ENCODE results near the gene WDR89.
"Not testable (repeated sequence)": the region's sequence is repeated elsewhere in the genome, so short reads cannot be mapped to it uniquely, and the experiment has no call there.

Gene WDR89

DNA sequence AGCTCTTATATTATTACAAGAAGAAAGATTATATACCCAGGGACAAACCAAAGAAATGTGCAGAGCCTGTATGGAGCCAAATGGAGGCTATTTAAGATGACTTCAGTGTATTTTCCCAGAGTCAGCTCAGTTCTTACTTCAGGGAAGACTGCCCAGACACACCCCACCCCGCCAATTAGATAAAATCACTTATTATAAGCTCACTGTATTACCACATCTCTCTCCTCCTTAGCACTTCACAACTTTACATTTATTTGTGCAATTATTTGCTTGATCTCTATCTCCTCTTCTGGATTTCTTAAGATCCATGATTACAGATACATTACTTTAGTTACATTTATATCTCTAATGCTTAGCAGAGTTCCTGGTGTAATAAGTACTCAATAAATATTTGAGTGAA is 24.7 kb upstream of the WDR89 start:
- Histone ChIP-seq H3K27ac (ENCODE audit: insufficient read depth in 1 of 2, low read depth in 1 of 2, low read length in 2 of 2, poor library complexity in 1 of 2, severe bottlenecking in 2 of 2) (no peak overlapping the region), H3K4me1 (ENCODE audit: control extremely low read depth in 1 of 4, control insufficient read depth in 4 of 4, insufficient read depth in 4 of 4, low read length in 3 of 4) (no peaks in the 10 kb centered on the region), H3K9me3 (ENCODE audit: control extremely low read depth in 1 of 5, control insufficient read depth in 4 of 5, insufficient read depth in 2 of 5, low read depth in 1 of 5, low read length in 4 of 5) (no peaks in the 10 kb centered on the region), H3K4me3 (ENCODE audit: control insufficient read depth in 1 of 7, extremely low read depth in 1 of 7, insufficient read depth in 4 of 7, low read depth in 2 of 7, low read length in 6 of 7) (no peak overlapping the region), H3K36me3 (ENCODE audit: control insufficient read depth in 4 of 4, insufficient read depth in 4 of 4, low read length in 3 of 4) (no peaks in the 10 kb centered on the region), H3K27me3 (replicated peaks in 2 of 5; ENCODE audit: control insufficient read depth in 4 of 5, insufficient read depth in 5 of 5, low read length in 4 of 5) (no peaks in the 10 kb centered on the region)
- POLR2A ChIA-PET, result no interaction called here
- WGBS (ENCODE audit: insufficient coverage), result no CpG with 5 or more reads among the region's 1 CpG
- no peak for DNase-seq
- CTCF ChIA-PET, result interaction anchor here (0.8 kb wide), 1 partner anchor 26 kb away, joined by 3 read pairs; no protein-coding TSS in a partner anchor

DNA sequence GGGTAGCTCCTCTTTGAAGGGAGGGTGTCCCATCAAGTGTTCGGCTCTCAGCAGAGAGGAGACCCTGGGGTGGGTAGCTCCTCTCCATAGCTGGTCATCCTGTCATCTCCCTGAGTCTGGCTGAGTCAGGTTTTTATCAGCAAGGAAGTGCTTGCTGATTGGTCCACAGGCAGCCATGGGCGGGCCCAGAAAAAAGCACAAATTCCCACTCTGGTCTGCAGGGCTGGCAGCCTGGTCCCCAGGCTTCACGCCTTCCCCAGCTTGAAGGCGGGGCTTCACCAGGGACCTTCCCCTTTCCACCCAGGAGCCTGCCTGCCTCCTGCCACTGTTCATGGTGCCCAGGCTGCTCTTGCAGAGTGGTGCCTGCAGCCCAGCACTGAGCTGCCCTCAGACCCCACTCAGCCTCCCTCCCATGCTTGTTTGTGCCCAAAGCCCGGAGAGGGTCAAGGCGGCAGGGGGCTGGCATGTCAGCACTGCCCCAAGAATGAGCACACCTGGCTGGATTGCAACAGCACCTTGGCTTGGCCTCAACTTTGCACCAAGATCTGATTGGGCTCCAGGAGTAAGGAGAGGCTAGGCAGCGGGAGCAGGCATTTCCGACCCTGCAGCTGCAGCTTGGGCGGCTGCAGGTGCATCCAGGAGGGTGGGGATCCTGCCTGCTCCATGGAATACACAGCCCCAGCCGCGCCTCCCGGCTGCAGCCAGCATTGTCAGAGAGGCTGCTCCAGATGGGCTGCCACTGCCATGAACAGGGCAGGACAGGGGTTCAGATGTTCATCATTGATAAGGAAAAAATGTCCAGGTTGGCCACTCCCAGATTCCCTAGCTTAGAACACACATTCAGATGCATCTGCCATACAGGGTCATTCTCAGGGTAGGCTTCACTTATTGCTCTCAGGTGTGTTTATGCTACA is 22.0 kb upstream of the WDR89 start:
- 97% methylated on average over 12 of the region's 12 CpGs for WGBS (ENCODE audit: insufficient coverage)
- ChIA-PET POLR2A (interaction anchor here (0.7 kb wide), 1 partner anchor 62 kb away, joined by 3 read pairs; no protein-coding TSS in a partner anchor), CTCF (interaction anchor here (1.1 to 1.3 kb wide), 2 partner anchors 12 to 30 kb away, joined by 3 to 4 read pairs; no protein-coding TSS in a partner anchor)
- Histone ChIP-seq H3K27me3 (replicated peaks in 2 of 5; ENCODE audit: control insufficient read depth in 4 of 5, insufficient read depth in 5 of 5, low read length in 4 of 5) (no peaks in the 10 kb centered on the region), H3K4me3 (ENCODE audit: control insufficient read depth in 1 of 7, extremely low read depth in 1 of 7, insufficient read depth in 4 of 7, low read depth in 2 of 7, low read length in 6 of 7) (no peak overlapping the region), H3K27ac (ENCODE audit: insufficient read depth in 1 of 2, low read depth in 1 of 2, low read length in 2 of 2, poor library complexity in 1 of 2, severe bottlenecking in 2 of 2) (no peak overlapping the region), H3K4me1 (ENCODE audit: control extremely low read depth in 1 of 4, control insufficient read depth in 4 of 4, insufficient read depth in 4 of 4, low read length in 3 of 4) (no peaks in the 10 kb centered on the region), H3K9me3 (ENCODE audit: control extremely low read depth in 1 of 5, control insufficient read depth in 4 of 5, insufficient read depth in 2 of 5, low read depth in 1 of 5, low read length in 4 of 5) (no peaks in the 10 kb centered on the region), H3K36me3 (ENCODE audit: control insufficient read depth in 4 of 4, insufficient read depth in 4 of 4, low read length in 3 of 4) (peaks cover 0 to 2% (median 0%) of the 10 kb centered on the region in 4 experiments)
- no peak for DNase-seq

DNA sequence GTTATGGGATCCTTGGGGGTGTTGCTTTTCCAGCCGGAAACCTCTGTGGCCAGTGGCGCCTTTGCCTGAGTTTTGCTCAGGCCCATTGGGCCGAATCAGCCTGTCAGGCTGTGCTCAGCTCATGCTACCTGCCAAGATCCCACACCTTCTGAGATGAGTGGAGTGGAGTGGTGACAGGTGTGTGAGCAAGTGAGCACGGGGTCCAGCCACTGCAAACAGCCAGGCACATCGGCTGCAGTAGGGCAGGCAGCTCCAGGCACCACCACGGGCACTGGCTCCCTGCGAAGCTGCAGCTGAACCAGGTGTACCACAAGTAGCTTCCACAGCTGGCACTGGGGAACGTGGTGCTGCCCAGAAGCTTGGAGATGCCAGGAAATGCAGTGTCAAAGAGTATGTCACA is 21.1 kb upstream of the WDR89 start:
- no peak overlapping the region for H3K4me3 ChIP-seq (ENCODE audit: control insufficient read depth in 1 of 7, extremely low read depth in 1 of 7, insufficient read depth in 4 of 7, low read depth in 2 of 7, low read length in 6 of 7)
- no peak for DNase-seq
- CTCF ChIA-PET, result no interaction called here

DNA sequence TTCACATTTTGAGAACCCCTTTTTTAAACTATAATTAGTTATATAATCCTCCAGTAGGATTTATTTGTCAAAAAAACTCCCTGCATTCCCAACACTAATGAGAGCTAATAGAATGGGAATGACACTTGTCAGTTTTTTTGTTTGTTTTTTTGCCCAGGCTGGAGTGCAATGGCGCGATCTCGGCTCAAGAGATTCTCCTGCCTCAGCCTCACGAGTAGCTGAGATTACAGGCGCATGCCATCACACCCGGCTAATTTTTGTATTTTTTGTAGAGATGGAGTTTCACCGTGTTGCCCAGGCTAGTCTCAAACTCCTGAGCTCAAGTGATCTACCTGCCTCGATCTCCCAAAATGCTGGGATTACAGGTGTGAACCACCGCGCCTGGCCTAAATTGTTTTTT is 20.2 kb upstream of the WDR89 start:
- H3K36me3 ChIP-seq (ENCODE audit: control insufficient read depth in 4 of 4, insufficient read depth in 4 of 4, low read length in 3 of 4); H3K4me3 ChIP-seq (ENCODE audit: control insufficient read depth in 1 of 7, extremely low read depth in 1 of 7, insufficient read depth in 4 of 7, low read depth in 2 of 7, low read length in 6 of 7); H3K27ac ChIP-seq (ENCODE audit: insufficient read depth in 1 of 2, low read depth in 1 of 2, low read length in 2 of 2, poor library complexity in 1 of 2, severe bottlenecking in 2 of 2); H3K4me1 ChIP-seq (ENCODE audit: control extremely low read depth in 1 of 4, control insufficient read depth in 4 of 4, insufficient read depth in 4 of 4, low read length in 3 of 4); H3K9me3 ChIP-seq (ENCODE audit: control extremely low read depth in 1 of 5, control insufficient read depth in 4 of 5, insufficient read depth in 2 of 5, low read depth in 1 of 5, low read length in 4 of 5); POLR2A ChIA-PET; H3K27me3 ChIP-seq (replicated peaks in 2 of 5; ENCODE audit: control insufficient read depth in 4 of 5, insufficient read depth in 5 of 5, low read length in 4 of 5); DNase-seq: not testable (repeated sequence)
- CTCF ChIA-PET, result interaction anchor here (0.8 kb wide), 1 partner anchor 17 kb away, joined by 3 read pairs; no protein-coding TSS in a partner anchor
- WGBS (ENCODE audit: insufficient coverage), result 98% methylated on average over 8 of the region's 10 CpGs

More for the DNA sequence above, 21.1 kb upstream of the WDR89 start:
- H3K9me3 ChIP-seq (ENCODE audit: control extremely low read depth in 1 of 5, control insufficient read depth in 4 of 5, insufficient read depth in 2 of 5, low read depth in 1 of 5, low read length in 4 of 5), result no peaks in the 10 kb centered on the region
- POLR2A ChIA-PET, result interaction anchor here (0.7 kb wide), 1 partner anchor 63 kb away, joined by 3 read pairs; no protein-coding TSS in a partner anchor
- H3K27me3 ChIP-seq (replicated peaks in 2 of 5; ENCODE audit: control insufficient read depth in 4 of 5, insufficient read depth in 5 of 5, low read length in 4 of 5), result no peaks in the 10 kb centered on the region
- no peak overlapping the region for H3K27ac ChIP-seq (ENCODE audit: insufficient read depth in 1 of 2, low read depth in 1 of 2, low read length in 2 of 2, poor library complexity in 1 of 2, severe bottlenecking in 2 of 2)
- WGBS (ENCODE audit: insufficient coverage), result 99% methylated on average over 6 of the region's 8 CpGs
- H3K36me3 ChIP-seq (ENCODE audit: control insufficient read depth in 4 of 4, insufficient read depth in 4 of 4, low read length in 3 of 4), result peaks cover 0 to 2% (median 0%) of the 10 kb centered on the region in 4 experiments
- no peaks in the 10 kb centered on the region for H3K4me1 ChIP-seq (ENCODE audit: control extremely low read depth in 1 of 4, control insufficient read depth in 4 of 4, insufficient read depth in 4 of 4, low read length in 3 of 4)

DNA sequence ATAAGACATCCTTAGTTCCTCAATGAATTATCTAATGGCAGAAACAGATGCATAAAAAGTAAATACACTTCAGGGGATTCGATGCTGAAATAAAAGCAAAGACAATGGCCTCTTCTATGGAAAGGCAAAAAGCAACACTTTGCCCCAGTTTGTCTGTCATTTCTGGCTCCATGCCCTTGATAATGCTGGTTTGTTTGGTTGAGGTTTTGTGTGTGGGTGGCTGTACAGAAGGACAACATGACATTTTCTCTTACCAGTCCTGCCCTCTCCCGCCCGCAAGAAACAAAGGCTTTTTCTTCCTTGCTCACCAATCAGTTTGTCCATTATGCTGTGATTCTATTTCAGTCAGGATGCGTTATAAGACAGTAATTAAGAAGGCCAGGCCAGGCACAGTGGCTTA is 18.1 kb upstream of the WDR89 start:
- no peak for DNase-seq
- POLR2A ChIA-PET, result no interaction called here
- CTCF ChIA-PET, result no interaction called here
- 100% methylated on average over 2 of the region's 4 CpGs for WGBS (ENCODE audit: insufficient coverage)
- Histone ChIP-seq H3K9me3 (ENCODE audit: control extremely low read depth in 1 of 5, control insufficient read depth in 4 of 5, insufficient read depth in 2 of 5, low read depth in 1 of 5, low read length in 4 of 5) (no peaks in the 10 kb centered on the region), H3K4me1 (ENCODE audit: control extremely low read depth in 1 of 4, control insufficient read depth in 4 of 4, insufficient read depth in 4 of 4, low read length in 3 of 4) (peaks cover 0 to 7% (median 0%) of the 10 kb centered on the region in 4 experiments), H3K4me3 (ENCODE audit: control insufficient read depth in 1 of 7, extremely low read depth in 1 of 7, insufficient read depth in 4 of 7, low read depth in 2 of 7, low read length in 6 of 7) (no peak overlapping the region), H3K36me3 (ENCODE audit: control insufficient read depth in 4 of 4, insufficient read depth in 4 of 4, low read length in 3 of 4) (peaks cover 0 to 2% (median 0%) of the 10 kb centered on the region in 4 experiments), H3K27me3 (replicated peaks in 2 of 5; ENCODE audit: control insufficient read depth in 4 of 5, insufficient read depth in 5 of 5, low read length in 4 of 5) (no peaks in the 10 kb centered on the region), H3K27ac (ENCODE audit: insufficient read depth in 1 of 2, low read depth in 1 of 2, low read length in 2 of 2, poor library complexity in 1 of 2, severe bottlenecking in 2 of 2) (no peak overlapping the region)

DNA sequence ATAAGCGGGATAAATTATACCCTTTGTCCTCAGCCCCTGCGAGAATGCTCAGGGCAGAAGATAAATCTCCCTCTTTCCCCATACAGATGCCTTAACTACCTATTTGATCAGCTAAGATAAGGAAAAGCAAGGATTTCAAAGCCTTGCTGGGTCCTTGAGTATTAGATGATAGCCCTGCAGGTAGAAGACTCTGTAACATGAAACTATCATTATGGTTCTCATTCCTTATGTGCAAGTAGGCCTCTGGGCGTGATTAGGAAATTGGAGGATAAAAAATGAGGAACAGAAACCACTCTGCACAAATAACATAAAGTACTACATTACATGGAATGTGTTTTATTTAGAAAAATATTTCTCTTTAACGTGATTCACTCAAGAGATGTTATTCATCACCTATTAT is 14.5 kb upstream of the WDR89 start:
- Histone ChIP-seq H3K9me3 (ENCODE audit: control extremely low read depth in 1 of 5, control insufficient read depth in 4 of 5, insufficient read depth in 2 of 5, low read depth in 1 of 5, low read length in 4 of 5) (no peaks in the 10 kb centered on the region), H3K4me1 (ENCODE audit: control extremely low read depth in 1 of 4, control insufficient read depth in 4 of 4, insufficient read depth in 4 of 4, low read length in 3 of 4) (peaks cover 0 to 7% (median 0%) of the 10 kb centered on the region in 4 experiments), H3K36me3 (ENCODE audit: control insufficient read depth in 4 of 4, insufficient read depth in 4 of 4, low read length in 3 of 4) (peaks cover 0 to 2% (median 0%) of the 10 kb centered on the region in 4 experiments), H3K27ac (ENCODE audit: insufficient read depth in 1 of 2, low read depth in 1 of 2, low read length in 2 of 2, poor library complexity in 1 of 2, severe bottlenecking in 2 of 2) (no peak overlapping the region), H3K27me3 (replicated peaks in 2 of 5; ENCODE audit: control insufficient read depth in 4 of 5, insufficient read depth in 5 of 5, low read length in 4 of 5) (no peaks in the 10 kb centered on the region), H3K4me3 (ENCODE audit: control insufficient read depth in 1 of 7, extremely low read depth in 1 of 7, insufficient read depth in 4 of 7, low read depth in 2 of 7, low read length in 6 of 7) (no peak overlapping the region)
- ChIA-PET CTCF (interaction anchor here (1.1 kb wide), 1 partner anchor 53 kb away, joined by 3 read pairs; no protein-coding TSS in a partner anchor), POLR2A (no interaction called here)
- WGBS (ENCODE audit: insufficient coverage), result 80% methylated on average over 1 of the region's 4 CpGs
- DNase-seq, result no peak

DNA sequence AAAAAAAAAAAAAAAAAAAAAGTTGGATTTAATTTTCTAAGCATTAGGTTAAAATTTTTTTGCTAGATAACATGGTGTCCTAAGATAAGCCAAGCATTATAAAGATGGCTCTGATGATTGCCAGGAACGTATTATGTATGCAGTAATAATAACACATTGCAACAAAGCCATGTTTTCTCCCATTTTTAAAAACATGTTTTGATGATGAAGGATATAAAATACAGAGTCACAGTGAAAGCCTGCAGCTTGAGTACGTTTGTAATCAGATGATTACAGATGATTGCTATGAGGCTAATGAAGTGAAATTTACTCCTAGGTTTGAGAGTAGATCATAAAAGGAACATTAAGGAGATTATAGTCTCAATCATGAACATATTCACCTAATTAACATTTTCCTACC is 13.3 kb upstream of the WDR89 start:
- no peaks in the 10 kb centered on the region for H3K9me3 ChIP-seq (ENCODE audit: control extremely low read depth in 1 of 5, control insufficient read depth in 4 of 5, insufficient read depth in 2 of 5, low read depth in 1 of 5, low read length in 4 of 5)
- ChIA-PET CTCF (interaction anchor here (1.1 kb wide), 1 partner anchor 54 kb away, joined by 3 read pairs; no protein-coding TSS in a partner anchor), POLR2A (interaction anchor here (1.0 kb wide), 1 partner anchor 11 kb away, joined by 6 read pairs; no protein-coding TSS in a partner anchor)
- no peak overlapping the region for H3K4me3 ChIP-seq (ENCODE audit: control insufficient read depth in 1 of 7, extremely low read depth in 1 of 7, insufficient read depth in 4 of 7, low read depth in 2 of 7, low read length in 6 of 7)
- peaks cover 0 to 8% (median 3%) of the 10 kb centered on the region in 4 experiments for H3K4me1 ChIP-seq (ENCODE audit: control extremely low read depth in 1 of 4, control insufficient read depth in 4 of 4, insufficient read depth in 4 of 4, low read length in 3 of 4)
- H3K36me3 ChIP-seq (ENCODE audit: control insufficient read depth in 4 of 4, insufficient read depth in 4 of 4, low read length in 3 of 4), result peaks cover 0 to 2% (median 0%) of the 10 kb centered on the region in 4 experiments
- no peak for DNase-seq
- no CpG with 5 or more reads among the region's 2 CpGs for WGBS (ENCODE audit: insufficient coverage)
- no peak overlapping the region for H3K27ac ChIP-seq (ENCODE audit: insufficient read depth in 1 of 2, low read depth in 1 of 2, low read length in 2 of 2, poor library complexity in 1 of 2, severe bottlenecking in 2 of 2)
- H3K27me3 ChIP-seq (replicated peaks in 2 of 5; ENCODE audit: control insufficient read depth in 4 of 5, insufficient read depth in 5 of 5, low read length in 4 of 5), result no peaks in the 10 kb centered on the region

All from common myeloid progenitor, CD34-positive (primary cell).